Esophagus mucosa (tissue), 1 donor: ENCODE data around the gene CARNS1. TPM values are rescaled to one million over a fixed set of nuclear protein-coding genes. Genes with fewer than 3 reads are reported as not detected.
"Not testable (repeated sequence)": the region's sequence is repeated elsewhere in the genome, so short reads cannot be mapped to it uniquely, and the experiment has no call there.

Source experiments
- ATAC-seq: fragments of 200-7000 bp; cut with Tn5 transposase; one replicate; pipeline ENCODE4 v1.9.1; 2020
- total RNA-seq: library from RNA; stranded (reverse); gene quantifications from one replicate; pipeline ENCODE4 v1.2.4, GENCODE V29; 2023
- donor health status: DM: yes; HTN: yes; CAD: no.

CARNS1 gene
- total RNA-seq, 1 donor from 2014 or later = 0.20 TPM

- ATAC-seq = not testable (repeated sequence)
These were observed 50.1 kb downstream of the CARNS1 start for GRCh38 chr11:67465530-67465929.

- ATAC-seq = no peak
These were observed 50.9 kb downstream of the CARNS1 start for GRCh38 chr11:67466367-67466766.

- ATAC-seq = no peak
These were observed 51.7 kb downstream of the CARNS1 start for GRCh38 chr11:67466962-67467771.

GRCh38 chr11:67468056-67468455 is 52.6 kb downstream of the CARNS1 start:
- ATAC-seq = peak; percentile 45

GRCh38 chr11:67468456-67468758 is 52.9 kb downstream of the CARNS1 start:
- ATAC-seq = peak; percentile 0

- peak; percentile 84 for ATAC-seq
These were observed 53.5 kb downstream of the CARNS1 start, which contains the start of gene TMEM134 for GRCh38 chr11:67468759-67469507. Gene TMEM134 (minus strand): TSS chr11:67469251. CDS start chr11:67469192, 59 bp downstream.

GRCh38 chr11:67469508-67469811 is 54.0 kb downstream of the CARNS1 start:
- ATAC-seq = no peak

- no peak for ATAC-seq
These were observed 55.0 kb downstream of the CARNS1 start for GRCh38 chr11:67470337-67471002.

GRCh38 chr11:67472882-67473281 is 57.4 kb downstream of the CARNS1 start:
- no peak for ATAC-seq

Other genes starting within 250 kb of the CARNS1 start
- 61.6 TPM for gene GRK2, start 149.2 kb upstream of the CARNS1 start, total RNA-seq
- gene ANKRD13D, start 126.4 kb upstream of the CARNS1 start, total RNA-seq = 45.2 TPM
- gene SSH3, start 112.1 kb upstream of the CARNS1 start, total RNA-seq = 78.4 TPM
- 61.7 TPM for gene POLD4, start 62.1 kb upstream of the CARNS1 start, total RNA-seq
- gene CLCF1, start 42.1 kb upstream of the CARNS1 start, total RNA-seq = 1.6 TPM
- 15.3 TPM for gene RAD9A, start 23.7 kb upstream of the CARNS1 start, total RNA-seq
- gene PPP1CA, start 13.8 kb upstream of the CARNS1 start, total RNA-seq = 188 TPM
- gene TBC1D10C, start 11.6 kb upstream of the CARNS1 start, total RNA-seq = 1.5 TPM
- gene RPS6KB2, start 12.8 kb downstream of the CARNS1 start, total RNA-seq = 95.0 TPM
- gene PTPRCAP, start 22.0 kb downstream of the CARNS1 start, total RNA-seq = 2.5 TPM
- 74.0 TPM for gene CORO1B, start 27.8 kb downstream of the CARNS1 start, total RNA-seq
- gene GPR152, start 37.1 kb downstream of the CARNS1 start, total RNA-seq = not detected
- gene CABP4, start 39.7 kb downstream of the CARNS1 start, total RNA-seq = 0.24 TPM
- gene TMEM134, start 53.6 kb downstream of the CARNS1 start, total RNA-seq = 135 TPM
- gene AIP, start 67.3 kb downstream of the CARNS1 start, total RNA-seq = 23.5 TPM
- gene PITPNM1, start 89.7 kb downstream of the CARNS1 start, total RNA-seq = 36.5 TPM
- gene CDK2AP2, start 92.5 kb downstream of the CARNS1 start, total RNA-seq = 34.8 TPM
- not detected for gene CABP2, start 107.8 kb downstream of the CARNS1 start, total RNA-seq
- 2,342 TPM for gene GSTP1, start 168.1 kb downstream of the CARNS1 start, total RNA-seq
- gene NDUFV1, start 191.3 kb downstream of the CARNS1 start, total RNA-seq = 140 TPM
- 56.0 TPM for gene NUDT8, start 214.3 kb downstream of the CARNS1 start, total RNA-seq
- not detected for gene TBX10, start 224.1 kb downstream of the CARNS1 start, total RNA-seq
- 0.20 TPM for gene ACY3, start 235.1 kb downstream of the CARNS1 start, total RNA-seq